ENCODE measurements around the gene WNT16. TPM values are rescaled to one million over a fixed set of nuclear protein-coding genes. Genes with fewer than 3 reads are reported as not detected.
A peak's percentile ranks its signal among the peaks of the same experiment; 100 is the strongest.

WNT16 gene, protein sequence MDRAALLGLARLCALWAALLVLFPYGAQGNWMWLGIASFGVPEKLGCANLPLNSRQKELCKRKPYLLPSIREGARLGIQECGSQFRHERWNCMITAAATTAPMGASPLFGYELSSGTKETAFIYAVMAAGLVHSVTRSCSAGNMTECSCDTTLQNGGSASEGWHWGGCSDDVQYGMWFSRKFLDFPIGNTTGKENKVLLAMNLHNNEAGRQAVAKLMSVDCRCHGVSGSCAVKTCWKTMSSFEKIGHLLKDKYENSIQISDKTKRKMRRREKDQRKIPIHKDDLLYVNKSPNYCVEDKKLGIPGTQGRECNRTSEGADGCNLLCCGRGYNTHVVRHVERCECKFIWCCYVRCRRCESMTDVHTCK
- not detected for polyA plus RNA-seq (2013, experiment 1 of 4)
- polyA plus RNA-seq (2013, experiment 2 of 4), result 0.05 TPM
- not detected for polyA plus RNA-seq (2013, experiment 3 of 4)
- not detected for polyA plus RNA-seq (2013, experiment 4 of 4)

DNA sequence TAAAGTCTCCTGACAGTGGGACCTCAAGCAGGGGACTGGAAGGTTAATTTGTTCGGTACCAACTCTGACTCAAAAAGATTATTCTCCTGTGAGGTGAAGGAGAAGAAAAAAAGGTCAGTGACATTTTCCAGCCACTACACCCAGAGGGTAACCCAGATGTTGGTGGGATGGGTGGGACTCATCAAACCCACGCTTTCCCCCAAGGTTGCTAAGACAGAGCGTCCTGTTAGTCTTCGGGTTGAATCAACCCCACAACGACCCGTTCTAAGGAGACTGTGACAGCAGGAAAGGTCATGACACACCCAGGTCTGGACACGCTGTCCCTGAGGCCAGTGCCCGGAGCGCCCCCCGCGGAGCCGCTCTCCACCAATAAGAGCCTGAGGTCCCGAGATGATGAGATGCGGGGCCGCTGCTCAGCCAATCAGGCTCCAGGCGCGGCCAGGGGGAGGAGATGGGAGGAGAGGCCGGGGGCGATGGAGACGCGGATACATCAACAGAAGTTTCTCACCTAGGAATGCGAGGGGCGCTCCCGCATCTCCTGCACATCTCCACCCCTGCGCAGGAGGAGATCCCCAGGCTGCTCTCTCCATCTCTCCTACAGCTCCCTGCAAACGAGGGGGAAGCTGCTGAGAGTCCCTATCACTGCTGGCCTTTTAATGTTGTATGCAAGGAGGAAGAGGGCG, at the start of gene WNT16:
TSS of gene WNT16 (plus strand) at position 493 of the 683 bp plus-strand sequence. CDS start 293 bp downstream, outside the sequence.
- H3K9me3 ChIP-seq (ENCODE audit: control insufficient read depth, low read length), result no peaks in the 10 kb centered on the region
- H3K4me1 ChIP-seq (ENCODE audit: control insufficient read depth, insufficient read depth, low read length), result peaks cover 12% of the 10 kb centered on the region
- peaks cover 49% of the 10 kb centered on the region for H3K27me3 ChIP-seq (ENCODE audit: control insufficient read depth, insufficient read depth, low read length, poor library complexity, severe bottlenecking)
- no peaks in the 10 kb centered on the region for H3K36me3 ChIP-seq (ENCODE audit: control insufficient read depth, insufficient read depth, low read length)
- 42 to 43% methylated on average over 27 of the region's 27 CpGs for WGBS, 2 experiments
- peak within 1 kb of the TSS; percentile 18 for H3K4me3 ChIP-seq (ENCODE audit: insufficient read depth, low read depth, low read length)
- no peak within 1 kb of the TSS for H3K27ac ChIP-seq (ENCODE audit: insufficient read depth, low read depth, low read length, poor library complexity, severe bottlenecking)

DNA sequence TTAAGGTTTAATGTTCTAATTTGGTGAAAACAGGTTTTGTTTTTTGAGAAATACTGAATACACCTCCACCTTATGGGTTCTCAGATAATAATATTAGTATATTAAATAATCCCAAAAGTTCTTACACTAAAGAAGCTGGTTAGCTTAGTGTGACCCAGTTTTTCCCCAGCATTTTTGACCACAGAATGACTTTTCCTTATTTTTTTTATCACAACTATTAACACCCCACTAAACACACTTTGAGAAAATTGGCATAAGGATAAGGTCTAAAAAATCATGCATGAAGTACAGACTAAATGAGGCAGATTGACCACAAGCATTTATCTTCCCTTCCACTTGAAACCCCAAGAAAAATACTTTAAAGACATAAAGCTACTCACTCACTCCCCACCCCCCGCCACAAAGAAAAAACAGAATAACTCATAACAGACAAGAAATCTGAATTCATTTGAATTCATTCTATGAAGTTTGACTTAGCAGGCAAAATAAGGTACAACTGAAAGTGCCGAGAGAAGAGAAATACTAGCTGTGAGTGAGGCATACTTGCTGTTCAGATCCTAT, 49.7 kb upstream of the WNT16 start:
- Histone ChIP-seq H3K4me1 (ENCODE audit: control insufficient read depth, insufficient read depth, low read length) (no peaks in the 10 kb centered on the region), H3K27me3 (ENCODE audit: control insufficient read depth, insufficient read depth, low read length, poor library complexity, severe bottlenecking) (no peaks in the 10 kb centered on the region), H3K4me3 (ENCODE audit: insufficient read depth, low read depth, low read length) (no peak overlapping the region), H3K36me3 (ENCODE audit: control insufficient read depth, insufficient read depth, low read length) (no peaks in the 10 kb centered on the region), H3K9me3 (ENCODE audit: control insufficient read depth, low read length) (no peaks in the 10 kb centered on the region), H3K27ac (ENCODE audit: insufficient read depth, low read depth, low read length, poor library complexity, severe bottlenecking) (no peak overlapping the region)
- 92 to 99% methylated on average over 2 of the region's 2 CpGs for WGBS, 2 experiments

DNA sequence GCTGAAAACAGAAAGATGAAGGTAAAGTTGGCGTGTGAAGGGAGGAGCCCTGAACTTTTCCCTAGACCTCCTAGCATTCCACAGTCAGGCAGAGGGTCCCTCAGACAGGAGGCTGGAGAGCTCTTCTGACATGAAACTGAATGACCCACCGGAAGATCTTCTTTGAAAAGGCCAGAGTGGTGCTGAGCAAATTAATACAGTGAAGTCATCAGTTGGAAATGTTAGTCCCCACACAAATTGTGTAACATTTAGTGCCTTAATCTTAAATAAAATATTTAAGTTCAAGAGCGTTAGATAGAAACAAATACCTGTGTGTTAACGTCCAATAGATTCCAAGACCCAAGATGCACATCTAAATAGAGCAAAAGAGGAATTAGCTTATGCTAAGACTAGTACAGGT, 49.0 kb upstream of the WNT16 start:
- Histone ChIP-seq H3K36me3 (ENCODE audit: control insufficient read depth, insufficient read depth, low read length) (no peaks in the 10 kb centered on the region), H3K9me3 (ENCODE audit: control insufficient read depth, low read length) (no peaks in the 10 kb centered on the region), H3K27ac (ENCODE audit: insufficient read depth, low read depth, low read length, poor library complexity, severe bottlenecking) (no peak overlapping the region), H3K4me3 (ENCODE audit: insufficient read depth, low read depth, low read length) (no peak overlapping the region), H3K27me3 (ENCODE audit: control insufficient read depth, insufficient read depth, low read length, poor library complexity, severe bottlenecking) (no peaks in the 10 kb centered on the region), H3K4me1 (ENCODE audit: control insufficient read depth, insufficient read depth, low read length) (no peaks in the 10 kb centered on the region)
- WGBS, 2 experiments, result 91 to 94% methylated on average over 2 to 4 of the region's 4 CpGs

DNA sequence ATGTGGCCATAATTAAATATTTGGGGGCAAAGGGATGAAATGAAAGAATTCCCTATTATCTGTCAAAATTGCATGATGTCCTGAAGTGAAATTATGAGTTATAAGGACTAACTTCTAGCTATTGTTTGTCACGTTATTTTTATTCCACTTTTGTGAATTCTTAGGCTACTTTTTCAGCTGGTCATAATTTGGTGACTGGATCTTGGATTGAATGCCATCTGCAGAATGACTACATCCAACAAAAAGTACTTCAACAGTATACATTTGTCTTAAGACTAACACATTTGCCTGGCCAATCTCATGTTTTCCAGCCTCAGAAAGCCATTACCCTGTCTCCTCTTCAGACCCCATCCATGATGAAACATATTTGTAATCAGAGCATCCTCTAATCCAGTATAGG, 48.1 kb upstream of the WNT16 start:
- no peak overlapping the region for H3K4me3 ChIP-seq (ENCODE audit: insufficient read depth, low read depth, low read length)
- WGBS, 2 experiments, result 95 to 100% methylated on average over 1 of the region's 1 CpG
- no peaks in the 10 kb centered on the region for H3K4me1 ChIP-seq (ENCODE audit: control insufficient read depth, insufficient read depth, low read length)
- no peaks in the 10 kb centered on the region for H3K36me3 ChIP-seq (ENCODE audit: control insufficient read depth, insufficient read depth, low read length)
- H3K27ac ChIP-seq (ENCODE audit: insufficient read depth, low read depth, low read length, poor library complexity, severe bottlenecking), result no peak overlapping the region
- H3K9me3 ChIP-seq (ENCODE audit: control insufficient read depth, low read length), result no peaks in the 10 kb centered on the region
- H3K27me3 ChIP-seq (ENCODE audit: control insufficient read depth, insufficient read depth, low read length, poor library complexity, severe bottlenecking), result no peaks in the 10 kb centered on the region

DNA sequence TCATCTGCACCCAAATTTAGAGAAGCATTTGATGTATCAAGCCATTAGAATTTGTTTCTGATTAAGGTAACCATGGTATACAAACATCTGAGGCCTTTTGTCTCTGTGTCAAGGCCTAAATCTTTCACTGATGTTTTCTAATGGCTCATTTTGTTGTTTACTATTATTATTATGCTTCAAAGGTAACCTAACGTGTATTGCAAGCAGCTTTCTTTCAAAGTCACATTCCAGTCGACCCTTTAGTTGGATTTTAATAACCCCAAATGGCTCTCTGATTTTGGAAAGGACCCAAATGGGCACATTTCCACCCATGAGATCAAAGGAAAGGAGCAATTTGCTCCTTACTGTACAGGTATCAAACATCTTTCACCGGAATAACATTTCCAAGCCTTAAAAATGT, 46.7 kb upstream of the WNT16 start:
- Histone ChIP-seq H3K27ac (ENCODE audit: insufficient read depth, low read depth, low read length, poor library complexity, severe bottlenecking) (no peak overlapping the region), H3K36me3 (ENCODE audit: control insufficient read depth, insufficient read depth, low read length) (no peaks in the 10 kb centered on the region), H3K4me3 (ENCODE audit: insufficient read depth, low read depth, low read length) (no peak overlapping the region), H3K9me3 (ENCODE audit: control insufficient read depth, low read length) (no peaks in the 10 kb centered on the region), H3K4me1 (ENCODE audit: control insufficient read depth, insufficient read depth, low read length) (no peaks in the 10 kb centered on the region), H3K27me3 (ENCODE audit: control insufficient read depth, insufficient read depth, low read length, poor library complexity, severe bottlenecking) (no peaks in the 10 kb centered on the region)
- 80 to 82% methylated on average over 2 to 3 of the region's 3 CpGs for WGBS, 2 experiments

DNA sequence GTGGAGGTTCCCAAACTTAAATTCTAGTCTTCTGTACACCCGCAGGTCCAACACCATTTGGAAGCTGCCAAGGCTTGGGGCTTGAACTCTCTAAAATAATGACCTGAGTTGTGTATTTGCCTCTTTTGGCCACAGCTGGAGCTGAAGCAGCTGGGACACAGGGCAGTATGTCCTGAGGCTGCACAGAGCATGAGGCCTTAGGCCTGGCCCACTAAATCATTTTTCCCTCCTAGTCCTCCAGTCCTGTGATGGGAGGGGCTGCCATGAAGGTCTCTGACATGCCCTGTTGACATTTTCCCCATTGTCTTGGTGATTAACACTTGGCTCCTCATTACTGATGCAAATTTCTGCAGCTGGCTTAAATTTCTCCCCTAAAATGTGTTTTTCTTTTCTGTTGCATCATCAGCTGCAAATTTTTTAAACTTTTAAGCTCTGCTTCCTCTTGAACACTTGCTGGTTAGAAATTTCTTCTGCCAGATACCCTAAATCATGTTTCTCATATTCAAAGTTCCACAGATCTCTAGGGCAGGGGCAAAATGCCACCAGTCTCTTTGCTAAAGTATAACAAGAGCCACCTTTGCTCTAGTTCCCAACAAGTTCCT, 43.6 kb upstream of the WNT16 start:
- Histone ChIP-seq H3K27me3 (ENCODE audit: control insufficient read depth, insufficient read depth, low read length, poor library complexity, severe bottlenecking) (no peaks in the 10 kb centered on the region), H3K9me3 (ENCODE audit: control insufficient read depth, low read length) (no peaks in the 10 kb centered on the region), H3K4me3 (ENCODE audit: insufficient read depth, low read depth, low read length) (no peak overlapping the region), H3K36me3 (ENCODE audit: control insufficient read depth, insufficient read depth, low read length) (no peaks in the 10 kb centered on the region), H3K27ac (ENCODE audit: insufficient read depth, low read depth, low read length, poor library complexity, severe bottlenecking) (no peak overlapping the region), H3K4me1 (ENCODE audit: control insufficient read depth, insufficient read depth, low read length) (no peaks in the 10 kb centered on the region)
- 90 to 91% methylated on average over 1 of the region's 1 CpG for WGBS, 2 experiments

DNA sequence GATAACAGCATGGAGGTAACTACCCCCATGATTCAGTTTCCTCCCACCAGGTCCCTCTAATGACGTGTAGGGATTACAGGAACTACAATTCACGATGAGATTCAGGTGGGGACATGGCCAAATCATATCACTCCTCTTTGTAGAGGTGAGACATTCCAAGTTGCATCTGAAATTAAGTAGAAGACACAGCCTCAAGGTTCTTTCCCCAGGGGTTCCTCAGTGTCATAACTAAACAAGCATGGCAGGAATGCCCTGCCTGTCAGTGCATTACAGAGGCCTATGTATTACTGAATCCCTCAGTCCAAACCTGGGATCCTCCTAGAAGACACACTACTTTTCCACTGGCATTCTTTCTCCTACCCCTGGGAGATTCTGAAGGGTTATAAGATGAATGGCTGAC, 42.6 kb upstream of the WNT16 start:
- no peak overlapping the region for H3K27ac ChIP-seq (ENCODE audit: insufficient read depth, low read depth, low read length, poor library complexity, severe bottlenecking)
- 88 to 92% methylated on average over 2 of the region's 2 CpGs for WGBS, 2 experiments
- no peaks in the 10 kb centered on the region for H3K9me3 ChIP-seq (ENCODE audit: control insufficient read depth, low read length)
- H3K4me1 ChIP-seq (ENCODE audit: control insufficient read depth, insufficient read depth, low read length), result no peaks in the 10 kb centered on the region
- H3K4me3 ChIP-seq (ENCODE audit: insufficient read depth, low read depth, low read length), result no peak overlapping the region
- H3K27me3 ChIP-seq (ENCODE audit: control insufficient read depth, insufficient read depth, low read length, poor library complexity, severe bottlenecking), result no peaks in the 10 kb centered on the region
- no peaks in the 10 kb centered on the region for H3K36me3 ChIP-seq (ENCODE audit: control insufficient read depth, insufficient read depth, low read length)

DNA sequence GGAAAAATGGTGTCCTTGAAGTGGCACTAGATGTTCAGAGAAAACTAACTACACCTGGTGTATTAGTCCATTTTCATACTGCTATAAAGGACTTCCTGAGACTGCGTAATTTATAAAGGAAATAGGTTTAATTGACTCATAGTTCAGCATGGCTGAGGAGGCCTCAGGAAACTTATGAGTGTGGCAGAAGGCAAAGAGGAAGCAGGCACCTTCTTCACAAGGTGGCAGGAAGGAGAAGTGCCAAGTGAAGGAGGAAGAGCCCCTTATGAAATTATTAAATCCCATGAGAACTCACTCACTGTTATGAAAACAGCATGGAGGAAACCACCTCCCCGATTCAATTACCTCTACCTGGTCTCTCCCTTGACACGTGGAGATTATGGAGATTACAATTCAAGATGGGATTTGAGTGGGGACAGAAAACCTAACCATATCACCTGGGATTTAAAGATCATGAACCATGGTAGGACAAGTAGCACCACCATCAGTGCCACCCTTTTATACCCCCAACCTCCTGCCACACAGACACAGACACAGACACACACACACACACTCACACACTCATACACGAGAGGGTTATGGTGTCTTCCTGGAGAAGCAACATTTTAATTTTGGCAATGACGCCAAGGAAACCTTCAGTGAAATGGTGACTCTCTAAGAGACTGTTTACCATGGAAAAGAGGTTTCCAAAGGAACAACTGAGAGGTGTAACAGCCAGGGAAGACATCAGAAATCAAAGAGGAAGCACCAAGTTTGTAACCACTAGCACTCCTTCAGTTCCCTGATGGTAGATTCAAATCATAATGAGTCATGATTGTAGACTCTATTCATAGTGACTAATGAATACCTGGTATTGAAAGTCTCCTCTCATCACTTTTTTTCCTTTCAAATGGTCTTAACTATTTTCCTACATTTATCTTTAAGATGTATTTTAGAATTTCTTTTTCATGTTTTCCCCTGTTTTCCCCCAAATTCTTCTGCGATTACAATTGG, 41.8 kb upstream of the WNT16 start:
- 97% methylated on average over 4 to 6 of the region's 6 CpGs for WGBS, 2 experiments

DNA sequence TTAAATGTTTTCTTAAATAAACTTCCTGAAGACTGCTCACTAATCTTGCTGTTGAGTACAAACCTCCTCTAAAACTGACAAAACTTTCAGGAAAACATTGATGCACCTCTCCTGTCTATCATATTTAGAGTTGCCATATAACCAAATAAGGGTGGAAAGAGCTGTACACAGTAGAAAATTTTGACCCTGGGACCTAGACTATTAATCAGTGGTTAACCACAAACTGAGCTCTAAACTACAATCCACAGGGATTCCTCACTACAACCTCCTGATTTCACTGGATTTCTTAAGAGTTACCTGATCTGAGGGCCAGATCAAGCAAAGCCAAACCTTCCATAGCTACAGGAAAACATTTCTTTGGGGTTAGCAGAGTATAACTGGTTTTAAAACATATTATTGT, 39.9 kb upstream of the WNT16 start:
- Histone ChIP-seq H3K27me3 (ENCODE audit: control insufficient read depth, insufficient read depth, low read length, poor library complexity, severe bottlenecking) (no peaks in the 10 kb centered on the region), H3K27ac (ENCODE audit: insufficient read depth, low read depth, low read length, poor library complexity, severe bottlenecking) (no peak overlapping the region), H3K4me1 (ENCODE audit: control insufficient read depth, insufficient read depth, low read length) (no peaks in the 10 kb centered on the region), H3K4me3 (ENCODE audit: insufficient read depth, low read depth, low read length) (no peak overlapping the region), H3K9me3 (ENCODE audit: control insufficient read depth, low read length) (no peaks in the 10 kb centered on the region), H3K36me3 (ENCODE audit: control insufficient read depth, insufficient read depth, low read length) (no peaks in the 10 kb centered on the region)

More for the DNA sequence above, 41.8 kb upstream of the WNT16 start:
- Histone ChIP-seq H3K36me3 (ENCODE audit: control insufficient read depth, insufficient read depth, low read length) (no peaks in the 10 kb centered on the region), H3K27me3 (ENCODE audit: control insufficient read depth, insufficient read depth, low read length, poor library complexity, severe bottlenecking) (no peaks in the 10 kb centered on the region), H3K4me1 (ENCODE audit: control insufficient read depth, insufficient read depth, low read length) (no peaks in the 10 kb centered on the region), H3K9me3 (ENCODE audit: control insufficient read depth, low read length) (no peaks in the 10 kb centered on the region), H3K27ac (ENCODE audit: insufficient read depth, low read depth, low read length, poor library complexity, severe bottlenecking) (no peak overlapping the region), H3K4me3 (ENCODE audit: insufficient read depth, low read depth, low read length) (no peak overlapping the region)
